NCI-H446 treated with DMSO at 0.1 percent for 48 hours (cell line): ENCODE data around the gene EEPD1.

Experiments
- DNase-seq: peaks from one replicate; lab custom pipeline; 2025; lab: John Stamatoyannopoulos, UW

Gene EEPD1

GRCh38 chr7:36279926-36280315 lies 126.9 kb downstream of the EEPD1 start:
- DNase-seq, result no peak

- peak; percentile 70 for DNase-seq
Measured at GRCh38 chr7:36280840-36281812, 128.1 kb downstream of the EEPD1 start.

GRCh38 chr7:36281945-36282717 lies 129.1 kb downstream of the EEPD1 start:
- no peak for DNase-seq

- DNase-seq, result no peak
Measured at GRCh38 chr7:36283181-36283580, 130.1 kb downstream of the EEPD1 start.

GRCh38 chr7:36283711-36284130 lies 130.7 kb downstream of the EEPD1 start:
- no peak for DNase-seq

- no peak for DNase-seq
Measured at GRCh38 chr7:36284456-36285090, 131.5 kb downstream of the EEPD1 start.

GRCh38 chr7:36285276-36285675 lies 132.2 kb downstream of the EEPD1 start:
- DNase-seq, result no peak

GRCh38 chr7:36286226-36286625 lies 133.2 kb downstream of the EEPD1 start:
- DNase-seq, result no peak

- no peak for DNase-seq
Measured at GRCh38 chr7:36286688-36287087, 133.6 kb downstream of the EEPD1 start.

GRCh38 chr7:36287371-36288241 lies 134.6 kb downstream of the EEPD1 start:
- no peak for DNase-seq

- DNase-seq, result no peak
Measured at GRCh38 chr7:36288501-36288900, 135.4 kb downstream of the EEPD1 start.

GRCh38 chr7:36289833-36290661 lies 137.0 kb downstream of the EEPD1 start:
- DNase-seq, result no peak

GRCh38 chr7:36291387-36292316 lies 138.6 kb downstream of the EEPD1 start:
- peak; percentile 51 for DNase-seq

GRCh38 chr7:36295090-36295489 lies 142.0 kb downstream of the EEPD1 start:
- DNase-seq, result no peak

GRCh38 chr7:36296284-36296683 lies 143.2 kb downstream of the EEPD1 start:
- DNase-seq, result no peak

GRCh38 chr7:36297364-36298009 lies 144.4 kb downstream of the EEPD1 start:
- no peak for DNase-seq

GRCh38 chr7:36298106-36298505 lies 145.1 kb downstream of the EEPD1 start:
- no peak for DNase-seq

- no peak for DNase-seq
Measured at GRCh38 chr7:36299223-36299774, 146.2 kb downstream of the EEPD1 start.
